GM23338 (cell line): ENCODE measurements around the gene MANSC1. TPM values are rescaled to one million over a fixed set of nuclear protein-coding genes. Genes with fewer than 3 reads are reported as not detected.

ENCODE experiments used
- ATAC-seq: fragments of 200-7000 bp; cut with Tn5 transposase; 3 replicates; pipeline ENCODE4 v1.9.1; 2020
- DNase-seq: peaks from one replicate; pipeline ENCODE4 v3.0.0-alpha.2; 2015; ENCODE audit warnings: low spot score
- H2AFZ ChIP-seq: fragments of 200-600 bp; sonication (generic); 2 replicates; pipeline ENCODE4 v1.8.0; 2016; ENCODE audit warnings: antibody characterized with exemption, mild to moderate bottlenecking, moderate library complexity
- H3F3A ChIP-seq: fragments of 200-600 bp; sonication (generic); replicated peaks from 2 replicates; pipeline ENCODE4 v1.8.0; 2017; ENCODE audit warnings: antibody characterized with exemption, mixed run types, low read depth
- H3K27ac ChIP-seq: fragments of 200-600 bp; sonication (generic); 2 replicates; pipeline ENCODE4 v1.6.1; 2016; ENCODE audit warnings: low read depth
- H3K27me3 ChIP-seq: fragments of 200-600 bp; sonication (generic); 2 replicates; pipeline ENCODE4 v1.8.0; 2016; ENCODE audit warnings: mild to moderate bottlenecking, mixed run types, moderate library complexity; ENCODE audit not compliant: insufficient read depth
- H3K36me3 ChIP-seq: fragments of 200-600 bp; sonication (generic); 2 replicates; pipeline ENCODE4 v1.8.0; 2016; ENCODE audit warnings: mild to moderate bottlenecking; ENCODE audit not compliant: insufficient read depth
- H3K4me1 ChIP-seq: fragments of 200-600 bp; sonication (generic); 2 replicates; pipeline ENCODE4 v1.8.0; 2016; ENCODE audit warnings: mild to moderate bottlenecking, moderate library complexity; ENCODE audit not compliant: insufficient read depth
- H3K4me2 ChIP-seq: fragments of 200-600 bp; sonication (generic); 2 replicates; pipeline ENCODE4 v1.7.1; 2017; ENCODE audit warnings: mixed run types
- H3K4me3 ChIP-seq: fragments of 200-600 bp; sonication (generic); 2 replicates; pipeline ENCODE4 v1.6.1; 2016; ENCODE audit warnings: mixed run types
- H3K79me2 ChIP-seq: fragments of 200-600 bp; sonication (generic); replicated peaks from 2 replicates; pipeline ENCODE4 v1.8.0; 2017; ENCODE audit warnings: mild to moderate bottlenecking; ENCODE audit not compliant: insufficient read depth
- H3K9me2 ChIP-seq: fragments of 200-600 bp; sonication (generic); 2 replicates; pipeline ENCODE4 v1.8.0; 2017; ENCODE audit not compliant: insufficient read depth
- H4K20me1 ChIP-seq: fragments of 200-600 bp; sonication (generic); replicated peaks from 2 replicates; pipeline ENCODE4 v1.8.0; 2017; ENCODE audit warnings: mild to moderate bottlenecking; ENCODE audit not compliant: insufficient read depth
- H3K27ac Mint-ChIP-seq: 2 replicates; pipeline ENCODE4 v1.8.0; 2020; ENCODE audit warnings: inconsistent platforms, mild to moderate bottlenecking, moderate library complexity, mixed read lengths
- H3K27me3 Mint-ChIP-seq: 3 replicates; pipeline ENCODE4 v1.8.0; 2022; ENCODE audit warnings: low read depth, mild to moderate bottlenecking, moderate library complexity, mixed read lengths, inconsistent platforms; ENCODE audit not compliant: insufficient read depth, poor library complexity
- H3K36me3 Mint-ChIP-seq: 3 replicates; pipeline ENCODE4 v1.8.0; 2021; ENCODE audit warnings: low read depth, mild to moderate bottlenecking, inconsistent platforms, moderate library complexity, mixed read lengths
- H3K4me1 Mint-ChIP-seq: 3 replicates; pipeline ENCODE4 v1.8.0; 2020; ENCODE audit warnings: mild to moderate bottlenecking, inconsistent platforms, mixed read lengths
- H3K4me3 Mint-ChIP-seq: 3 replicates; pipeline ENCODE4 v1.8.0; 2021; ENCODE audit warnings: moderate library complexity, mild to moderate bottlenecking, inconsistent platforms, mixed read lengths
- H3K9me3 Mint-ChIP-seq: 3 replicates; pipeline ENCODE4 v1.8.0; 2020; ENCODE audit warnings: moderate library complexity, mild to moderate bottlenecking, inconsistent platforms, mixed read lengths
- CREB1 ChIP-seq: fragments of 250-450 bp; sonication (Bioruptor Pico); IDR thresholded peaks from 2 replicates; pipeline ENCODE4 v1.5.0; 2020; ENCODE audit warnings: low read depth, mild to moderate bottlenecking, moderate library complexity
- CTCF ChIP-seq, 2 experiments: fragments of 200-600 bp in 1 of 2; sonication (generic) in 1 of 2; conservative IDR thresholded peaks; 2 replicates each; pipeline versions ENCODE4 v1.5.1 to v1.6.1; 2016 to 2017; ENCODE audit warnings: antibody characterized with exemption in 2 of 2, low read depth in 2 of 2, mild to moderate bottlenecking in 2 of 2, moderate library complexity in 1 of 2
- ETS1 ChIP-seq: IDR thresholded peaks from 2 replicates; pipeline ENCODE4 v1.6.1; 2016; ENCODE audit warnings: antibody characterized with exemption
- EZH2 ChIP-seq: fragments of 200-600 bp; sonication (generic); IDR thresholded peaks from one replicate; pipeline ENCODE4 v1.8.0; 2017; ENCODE audit warnings: antibody characterized with exemption, mild to moderate bottlenecking, low read depth; ENCODE audit not compliant: unreplicated experiment
- EZH2phosphoT487 ChIP-seq: fragments of 200-600 bp; sonication (generic); IDR thresholded peaks from one replicate; pipeline ENCODE4 v1.8.1; 2018; ENCODE audit warnings: antibody characterized with exemption; ENCODE audit not compliant: unreplicated experiment
- NANOG ChIP-seq: IDR thresholded peaks from 2 replicates; pipeline ENCODE4 v1.6.1; 2016; ENCODE audit warnings: antibody characterized with exemption, borderline replicate concordance
- POLR2AphosphoS5 ChIP-seq: IDR thresholded peaks from 2 replicates; pipeline ENCODE4 v1.6.1; 2016; ENCODE audit warnings: antibody characterized with exemption, low read depth
- REST ChIP-seq: IDR thresholded peaks from one replicate; pipeline ENCODE4 v1.6.1; 2018; ENCODE audit warnings: antibody characterized with exemption; ENCODE audit not compliant: unreplicated experiment
- STAT1 ChIP-seq: IDR thresholded peaks from one replicate; pipeline ENCODE4 v1.6.1; 2016; ENCODE audit warnings: antibody characterized with exemption; ENCODE audit not compliant: unreplicated experiment
- ZNF114 ChIP-seq: fragments of 250-450 bp; sonication (Bioruptor Pico); IDR thresholded peaks from 2 replicates; pipeline ENCODE4 v1.5.0; 2020; ENCODE audit warnings: mild to moderate bottlenecking, moderate library complexity
- polyA plus RNA-seq: library from polyadenylated mRNA; unstranded; fragments of >200 nt; fragmentation: Nextera tagmentation; extraction: Ambion mirVana; gene quantifications from 2 replicates; pipeline ENCODE4 v1.2.1, GENCODE V29; 2016
- total RNA-seq: library from RNA; depleted of rRNA; stranded (reverse); fragments of >200 nt; shearing (Covaris generic); gene quantifications from 2 replicates; pipeline ENCODE4 v1.2.3, GENCODE V29; 2014

The MANSC1 gene
- total and polyA plus RNA-seq, 2 experiments from 2014 or later = 4.4 to 5.1 TPM

- H3K27ac ChIP-seq = no peak overlapping the region
- Mint-ChIP-seq H3K27me3 (no peaks in the 10 kb centered on the region), H3K4me1 (peaks cover 13% of the 10 kb centered on the region), H3K4me3 (no peak overlapping the region), H3K9me3 (no peaks in the 10 kb centered on the region), H3K36me3 (no peaks in the 10 kb centered on the region), H3K27ac (no peak overlapping the region)
- H3K9me2 ChIP-seq = no peaks in the 10 kb centered on the region
- no peaks in the 10 kb centered on the region for H3K27me3 ChIP-seq
- no peak overlapping the region for H3K4me3 ChIP-seq
- ATAC-seq = peak; percentile 49
- no peak for DNase-seq
- H4K20me1 ChIP-seq = 0 out of 2 replicates have a peak, but pooled peaks cover 4% of the 10 kb centered on the region
- H3K4me1 ChIP-seq = 0 out of 2 replicates have a peak, but pooled peaks cover 7% of the 10 kb centered on the region
- no peak overlapping the region for H3K4me2 ChIP-seq
- no peaks in the 10 kb centered on the region for H3K36me3 ChIP-seq
- TF ChIP-seq ZNF114 (CRISPR knock-in tag) (no peak), STAT1 (no peak)
- no peak overlapping the region for H2AFZ ChIP-seq
- no peaks in the 10 kb centered on the region for H3F3A ChIP-seq
- H3K79me2 ChIP-seq = no peaks in the 10 kb centered on the region
These were observed 15.9 kb upstream of the MANSC1 start for GRCh38 chr12:12365931-12366431.

DNA sequence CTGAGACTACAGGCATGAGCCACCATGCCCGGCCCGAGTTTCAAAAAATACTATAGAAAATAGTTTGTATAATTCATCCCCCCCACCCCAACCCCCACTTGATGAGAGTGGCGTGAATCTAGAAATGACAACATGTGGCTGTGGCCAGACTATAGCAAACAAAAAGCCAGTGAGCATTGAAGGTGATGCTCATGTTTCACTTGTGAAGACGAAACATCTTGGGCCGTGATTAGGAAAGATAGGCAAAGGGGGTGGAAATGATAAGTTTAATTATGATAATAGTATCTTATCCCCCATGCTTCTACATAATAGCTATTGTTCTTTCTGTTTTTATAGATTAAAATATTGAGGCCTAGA, 15.4 kb upstream of the MANSC1 start:
- 0 out of 2 replicates have a peak, but pooled peaks cover 7% of the 10 kb centered on the region for H3K4me1 ChIP-seq
- H2AFZ ChIP-seq = no peak overlapping the region
- H3F3A ChIP-seq = no peaks in the 10 kb centered on the region
- H3K79me2 ChIP-seq = no peaks in the 10 kb centered on the region
- no peaks in the 10 kb centered on the region for H3K36me3 ChIP-seq
- no peak overlapping the region for H3K4me3 Mint-ChIP-seq
- H3K9me2 ChIP-seq = no peaks in the 10 kb centered on the region
- H3K4me3 ChIP-seq = no peak overlapping the region
- no peak for ATAC-seq
- H3K36me3 Mint-ChIP-seq = no peaks in the 10 kb centered on the region
- H3K27me3 Mint-ChIP-seq = no peaks in the 10 kb centered on the region
- DNase-seq = no peak
- no peak overlapping the region for H3K4me2 ChIP-seq
- no peaks in the 10 kb centered on the region for H3K9me3 Mint-ChIP-seq
- 0 out of 2 replicates have a peak, but pooled peaks cover 4% of the 10 kb centered on the region for H4K20me1 ChIP-seq
- H3K27ac Mint-ChIP-seq = no peak overlapping the region
- H3K27me3 ChIP-seq = no peaks in the 10 kb centered on the region
- peaks cover 13% of the 10 kb centered on the region for H3K4me1 Mint-ChIP-seq
- H3K27ac ChIP-seq = no peak overlapping the region
- TF ChIP-seq REST = no peak
- TF ChIP-seq ETS1 = no peak
- TF ChIP-seq EZH2phosphoT487 = no peak
- no peak for TF ChIP-seq EZH2
- no peak for TF ChIP-seq CTCF (conservative IDR thresholded peaks at IDR 0.05; ENCODE audit: low read depth in 2 of 2)
- no peak for TF ChIP-seq NANOG
- no peak for TF ChIP-seq CREB1 (CRISPR knock-in tag)
- TF ChIP-seq ZNF114 (CRISPR knock-in tag) = no peak
- TF ChIP-seq STAT1 = no peak
- TF ChIP-seq POLR2AphosphoS5 = no peak
